Left lobe of liver (tissue), 2 donors: ENCODE data around the gene TBX15. TPM values are rescaled to one million over a fixed set of nuclear protein-coding genes. Genes with fewer than 3 reads are reported as not detected.

Experiments
- ATAC-seq: fragments of 200-7000 bp; cut with Tn5 transposase; one replicate; pipeline ENCODE4 v1.9.1; 2020; ENCODE audit warnings: mild to moderate bottlenecking, moderate library complexity
- DNase-seq: peaks from one replicate; pipeline ENCODE4 v3.0.0-alpha.2; 2020; ENCODE audit warnings: low spot score
- total RNA-seq: library from RNA; stranded (reverse); gene quantifications from one replicate; pipeline ENCODE4 v1.2.1, GENCODE V29; 2021
- donor health status: DM: no; HTN: no; CAD: no; lungs with moderate emphysema.
- donor health status: DM: no; HTN: yes; CAD: no.

Gene TBX15
- total RNA-seq, 1 donor from 2014 or later, result 15.0 TPM

DNA sequence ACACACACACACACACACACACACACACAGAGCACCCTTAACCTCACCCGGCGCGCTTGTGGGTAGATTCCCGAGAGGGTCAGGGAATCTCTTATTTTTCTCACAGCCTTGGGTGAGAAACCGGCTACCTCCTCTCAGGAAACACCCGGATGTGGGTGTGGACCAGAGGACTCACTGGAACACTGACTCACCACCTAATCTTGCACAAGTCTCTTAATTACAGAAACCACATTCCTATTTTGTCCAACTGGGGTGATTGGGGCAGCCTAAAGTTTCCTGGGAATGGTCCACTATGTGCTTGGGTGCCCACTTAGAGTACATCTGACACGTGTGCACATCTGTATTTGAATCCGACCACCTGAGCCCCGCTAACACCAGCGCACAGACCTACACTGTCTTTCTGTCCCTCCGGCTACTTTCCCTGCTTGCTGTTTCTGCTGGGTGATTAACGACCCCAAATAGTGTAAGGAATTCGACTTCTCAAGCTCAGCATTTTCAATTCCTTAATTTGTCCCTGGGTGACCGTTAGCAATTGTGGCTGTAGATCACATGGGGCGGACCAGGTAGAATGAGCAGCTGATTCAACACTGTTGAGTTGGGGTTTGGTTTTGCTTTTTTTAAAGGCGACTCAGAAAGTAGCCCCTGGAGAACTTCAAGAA, 14.0 kb upstream of the TBX15 start:
- no peak for ATAC-seq
- no peak for DNase-seq

DNA sequence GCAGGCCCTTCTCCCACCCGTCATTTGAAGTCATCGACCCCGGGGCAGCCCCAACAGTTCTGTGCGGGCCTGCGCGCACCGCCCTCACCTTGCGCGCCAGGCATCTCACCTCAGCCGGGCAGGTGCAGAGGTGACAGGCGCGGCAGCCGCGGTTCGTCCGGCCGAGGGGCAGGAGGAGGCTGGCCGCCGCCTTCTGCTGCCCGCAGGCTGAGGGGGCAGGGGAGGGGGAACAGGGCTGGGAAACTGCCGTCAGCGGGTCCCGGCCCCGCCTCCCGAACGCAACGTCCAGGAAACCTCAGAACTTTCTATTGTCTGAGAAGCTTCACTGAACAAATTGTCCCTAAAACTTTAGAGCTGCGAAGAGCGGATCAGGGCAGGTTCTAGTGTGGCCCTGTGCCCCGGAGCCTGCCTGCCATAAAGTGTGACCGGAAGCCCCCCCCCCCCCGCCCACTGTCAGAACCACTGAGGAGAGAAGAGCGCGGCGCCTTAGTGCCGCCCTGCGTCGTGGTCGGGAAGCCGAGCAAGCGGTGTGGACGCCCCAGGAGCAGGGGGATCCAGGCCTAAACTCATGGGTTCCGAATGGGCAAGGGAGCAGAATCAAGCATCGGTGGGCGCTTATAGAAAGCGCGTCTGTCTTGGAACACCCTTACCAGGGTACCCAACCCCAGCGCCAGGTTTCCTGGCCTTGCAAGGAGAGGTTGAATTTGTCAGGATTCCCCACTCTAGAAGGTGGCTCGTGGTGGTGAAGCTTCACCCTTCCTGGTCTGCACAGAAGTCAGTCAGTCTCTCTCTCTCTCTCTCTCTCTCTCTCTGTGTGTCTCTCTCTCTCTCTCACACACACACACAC, 13.3 kb upstream of the TBX15 start:
- ATAC-seq, result peak; percentile 21
- no peak for DNase-seq

DNA sequence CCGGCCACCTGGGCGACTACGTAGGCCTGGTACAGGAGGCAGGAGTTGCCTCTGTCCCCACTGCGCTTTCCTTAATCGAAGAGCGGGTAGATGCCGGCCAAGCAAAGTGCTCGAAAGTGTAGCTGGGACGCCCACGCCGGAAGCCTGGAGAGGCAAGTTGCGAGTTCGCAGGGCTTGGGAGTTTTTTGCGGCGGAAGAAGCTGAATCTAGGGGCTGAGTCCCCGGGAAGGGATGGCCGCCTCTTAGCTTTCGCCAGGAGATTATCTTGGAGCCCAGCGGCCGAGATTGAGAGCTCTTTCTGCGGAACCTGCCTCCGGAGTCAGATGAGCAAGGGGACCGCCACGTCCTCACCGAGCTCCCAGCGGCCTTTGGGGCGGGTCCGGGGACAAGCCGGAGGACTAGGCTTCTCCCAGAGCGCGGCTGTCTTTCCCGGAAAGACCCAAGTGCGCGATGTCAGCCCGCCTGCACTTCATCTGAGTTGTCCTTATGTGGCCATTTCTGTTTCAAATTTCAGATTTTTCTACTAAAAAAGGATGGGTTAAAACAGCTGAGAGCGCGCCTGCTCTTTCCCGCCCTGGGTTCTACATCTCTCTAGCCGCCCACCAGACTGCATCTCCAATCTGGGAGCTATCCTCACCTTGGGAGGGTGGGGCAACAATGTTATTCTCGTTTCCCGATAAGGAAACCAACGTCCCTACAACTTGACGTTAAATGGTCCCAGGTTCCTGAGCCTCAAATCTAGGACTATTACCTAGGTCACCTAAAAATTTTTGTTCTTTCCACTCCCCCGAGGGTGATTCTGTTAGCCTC, 12.4 kb upstream of the TBX15 start:
- no peak for DNase-seq
- no peak for ATAC-seq

DNA sequence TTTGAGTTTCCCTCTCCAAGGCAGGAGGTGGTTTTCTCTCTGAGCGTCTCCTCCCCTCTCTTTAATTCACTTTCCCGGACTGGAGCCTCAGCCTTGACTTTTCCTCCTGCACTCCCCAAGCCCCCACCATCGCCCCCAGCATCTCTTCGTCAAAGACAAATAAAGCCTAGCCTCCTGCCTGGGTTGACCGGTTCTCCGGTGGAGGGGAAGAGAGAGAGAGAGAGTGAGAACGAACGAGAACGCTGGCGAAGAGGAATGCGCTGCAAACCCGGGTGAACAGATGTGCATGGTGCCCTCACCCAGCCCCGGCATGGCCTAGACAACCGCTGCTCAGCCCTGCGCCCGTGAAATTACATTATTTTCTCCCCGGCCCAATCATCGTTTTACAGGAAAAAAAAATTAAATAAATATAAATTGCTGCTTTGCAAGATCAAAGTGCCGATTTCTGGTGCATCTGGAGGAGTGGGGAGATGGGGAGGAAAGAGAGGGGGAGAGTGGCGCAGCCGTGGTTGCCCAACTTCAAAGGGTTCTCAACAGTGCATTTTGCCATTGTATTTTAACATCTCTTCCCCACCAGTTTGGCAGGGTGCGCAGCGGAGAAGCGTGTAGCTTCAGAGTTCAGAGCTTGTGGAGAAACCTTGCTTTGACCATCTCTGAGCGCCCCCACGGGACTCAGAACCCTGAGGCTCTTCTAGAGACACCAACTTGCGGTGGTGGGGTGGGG, 11.4 kb upstream of the TBX15 start:
- DNase-seq (no peak), ATAC-seq (no peak)

DNA sequence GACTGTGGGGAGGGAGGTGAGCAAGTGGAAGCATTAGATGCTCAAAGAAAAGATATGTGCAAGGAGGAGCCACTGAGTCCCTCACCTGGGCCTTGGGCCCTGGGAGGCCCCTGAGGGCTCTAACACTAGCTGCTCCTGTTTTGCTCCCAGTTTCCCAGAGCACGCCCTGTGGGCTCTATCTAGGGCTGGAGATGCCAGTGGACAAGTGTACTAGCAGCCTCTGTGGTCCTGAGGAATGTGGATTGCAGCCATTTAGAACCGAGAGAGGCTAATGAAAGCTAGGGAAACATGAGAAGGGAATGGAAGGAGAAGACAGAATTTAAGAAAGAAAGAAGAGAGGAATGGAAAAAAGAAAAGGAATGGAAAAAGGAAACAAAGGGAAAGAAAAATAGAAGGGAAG, 10.0 kb upstream of the TBX15 start:
- DNase-seq (no peak), ATAC-seq (no peak)

DNA sequence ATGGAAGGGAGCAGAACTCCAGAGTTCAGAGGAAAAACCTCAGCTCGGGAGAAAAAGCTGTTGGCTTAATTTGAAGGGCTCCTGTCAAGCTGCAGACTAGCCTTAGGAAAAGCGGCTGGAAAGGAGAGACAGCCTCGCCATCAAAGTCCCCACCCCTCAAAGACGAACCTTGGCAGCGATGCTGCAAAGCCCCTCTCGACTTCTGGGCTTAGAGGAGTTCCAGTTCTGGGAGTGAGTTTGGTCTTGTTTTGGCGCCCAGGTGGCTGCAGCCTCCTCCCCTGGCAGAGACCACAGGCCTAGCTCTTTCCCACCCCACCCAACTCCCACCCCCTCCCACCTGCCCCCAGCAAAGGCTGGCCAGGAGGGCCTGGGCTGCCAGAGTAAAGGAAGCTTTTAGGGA, 9.1 kb upstream of the TBX15 start:
- DNase-seq, result no peak
- ATAC-seq, result no peak

DNA sequence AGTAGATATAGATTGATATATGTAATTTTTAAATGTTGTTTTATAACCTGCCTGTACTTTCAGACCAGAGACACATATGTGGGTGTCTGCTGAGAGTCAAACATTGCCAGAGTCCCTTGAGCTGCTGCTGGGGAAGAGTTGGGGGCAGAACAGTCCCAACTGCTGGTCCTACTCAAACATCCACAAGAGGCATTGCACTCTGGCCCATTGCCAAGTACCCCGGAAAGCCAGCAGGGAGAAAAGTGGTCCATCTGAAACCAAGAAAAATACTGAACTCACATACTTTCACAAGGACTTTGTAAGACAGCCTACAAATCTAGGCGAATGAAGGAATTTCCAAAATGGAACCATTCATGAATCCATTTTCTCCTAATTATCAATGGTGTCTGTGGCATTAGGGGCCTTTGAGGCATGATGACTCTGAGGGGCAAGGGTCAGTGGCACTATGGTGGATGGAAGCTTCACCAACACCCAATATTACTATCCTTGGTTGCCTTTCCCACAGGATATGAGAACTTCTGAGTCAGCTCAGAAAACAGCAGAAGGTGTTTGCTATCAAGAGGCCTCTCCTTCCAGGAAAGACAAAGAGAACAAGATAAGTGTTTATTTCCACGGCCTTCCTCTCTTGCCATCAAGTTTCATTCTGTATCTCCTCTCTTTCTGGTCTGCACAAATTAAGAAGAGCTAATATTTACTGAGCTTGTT, 7.3 kb upstream of the TBX15 start:
- DNase-seq (no peak), ATAC-seq (no peak)

DNA sequence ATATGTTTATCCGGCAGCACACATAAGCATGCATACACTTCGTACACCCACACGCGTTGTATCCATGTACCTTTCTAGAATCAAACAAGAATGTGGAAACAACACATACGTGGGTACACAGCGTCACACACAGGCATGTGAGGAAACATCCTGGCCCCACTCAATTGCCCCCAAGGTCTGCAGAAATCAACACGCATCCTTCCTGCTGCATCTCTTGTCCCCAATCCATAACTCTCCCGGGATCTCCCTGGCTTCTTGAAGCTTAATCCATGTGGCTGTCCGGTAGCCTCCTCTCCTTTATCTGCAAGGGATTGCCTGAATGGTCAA, 5.5 kb upstream of the TBX15 start:
- no peak for ATAC-seq

DNA sequence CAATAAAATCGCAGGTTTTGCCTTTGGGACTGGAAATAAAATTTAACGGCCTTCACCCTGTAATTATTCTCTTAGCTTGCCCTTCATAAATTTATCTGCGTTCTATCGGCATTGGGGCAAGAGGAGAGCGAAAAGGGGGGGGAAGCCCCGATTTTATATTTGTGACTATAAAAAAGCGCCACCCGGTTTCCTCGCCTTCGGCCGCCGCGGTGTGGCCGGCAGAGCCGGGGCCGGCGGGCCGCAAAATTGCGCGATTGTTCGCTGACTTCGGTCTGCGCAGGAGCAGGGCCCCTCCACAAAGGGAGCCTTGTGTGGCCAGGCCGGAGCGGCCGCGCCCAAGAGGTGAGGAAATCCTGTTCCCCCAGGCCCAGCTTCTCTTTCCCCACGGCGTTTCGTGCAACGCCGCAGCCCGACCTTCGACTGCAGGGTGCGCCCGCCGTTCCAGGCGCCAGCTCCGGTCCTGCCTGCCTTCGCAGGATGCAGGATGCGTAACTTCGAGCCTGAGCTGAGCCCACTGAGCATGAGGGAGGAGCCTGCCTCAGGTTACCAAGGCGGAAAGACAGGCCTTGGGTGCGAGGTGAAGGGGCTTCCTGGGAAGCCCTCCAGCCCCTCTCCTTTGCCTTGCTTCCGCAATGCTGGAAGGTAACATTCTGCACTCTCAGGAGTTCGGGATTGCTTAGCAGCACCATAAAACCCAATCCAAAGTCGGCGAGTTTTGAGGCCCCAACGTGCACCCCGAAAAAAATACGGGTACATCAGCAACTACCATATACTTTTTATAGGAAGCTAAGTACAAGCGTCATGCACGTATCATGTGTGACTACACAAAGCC, 4.9 kb upstream of the TBX15 start:
- no peak for ATAC-seq
- DNase-seq, result no peak

More for the DNA sequence above, 5.5 kb upstream of the TBX15 start:
- no peak for DNase-seq

DNA sequence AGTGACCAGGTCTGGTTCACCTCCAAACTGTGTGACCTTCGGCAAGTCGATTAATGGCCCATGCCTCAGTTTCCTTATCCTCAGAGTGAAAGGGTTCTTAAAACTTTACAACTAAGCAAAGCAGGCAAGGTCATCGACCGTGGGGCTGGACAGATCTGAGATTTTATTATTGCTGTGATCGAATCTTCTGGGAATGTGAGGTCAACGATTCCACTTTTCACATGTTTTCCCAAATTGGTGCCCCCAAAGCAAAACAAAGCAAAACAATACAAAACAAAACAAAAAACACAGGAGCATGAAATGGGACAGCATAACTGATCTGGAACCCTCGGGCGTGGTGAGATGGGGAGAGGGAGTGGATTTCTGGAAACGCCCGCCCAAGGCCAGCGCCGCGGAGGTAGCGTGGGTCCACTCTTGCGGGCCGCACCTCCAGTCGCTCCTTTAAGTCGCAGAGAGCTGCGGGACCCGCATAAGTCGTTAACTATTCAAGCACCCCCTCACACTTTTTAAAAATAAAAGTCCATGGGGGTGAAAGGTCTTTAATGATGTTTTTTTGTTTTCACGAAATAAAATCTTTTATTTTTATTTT, 4.2 kb upstream of the TBX15 start:
- ATAC-seq, result no peak
- no peak for DNase-seq

DNA sequence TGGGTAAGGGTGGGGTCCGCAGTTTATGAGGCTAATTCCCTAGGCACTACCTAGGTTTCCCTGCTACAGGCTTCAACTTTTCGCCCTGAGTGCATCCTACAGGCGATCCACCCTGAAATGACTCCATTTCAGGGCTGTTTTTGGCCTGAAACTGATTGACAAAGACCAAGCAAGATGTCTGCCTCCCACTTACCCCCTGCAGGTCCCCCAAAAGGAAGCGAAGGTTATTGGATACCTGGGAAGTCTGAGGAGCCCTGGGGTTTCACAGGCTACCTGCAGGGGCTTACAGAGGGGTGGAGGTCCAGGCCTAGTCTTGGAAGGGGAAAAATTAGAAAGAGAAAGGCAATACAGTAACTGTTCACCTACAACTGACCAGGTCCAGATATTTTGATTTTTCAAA, 3.3 kb upstream of the TBX15 start:
- DNase-seq (no peak), ATAC-seq (no peak)

DNA sequence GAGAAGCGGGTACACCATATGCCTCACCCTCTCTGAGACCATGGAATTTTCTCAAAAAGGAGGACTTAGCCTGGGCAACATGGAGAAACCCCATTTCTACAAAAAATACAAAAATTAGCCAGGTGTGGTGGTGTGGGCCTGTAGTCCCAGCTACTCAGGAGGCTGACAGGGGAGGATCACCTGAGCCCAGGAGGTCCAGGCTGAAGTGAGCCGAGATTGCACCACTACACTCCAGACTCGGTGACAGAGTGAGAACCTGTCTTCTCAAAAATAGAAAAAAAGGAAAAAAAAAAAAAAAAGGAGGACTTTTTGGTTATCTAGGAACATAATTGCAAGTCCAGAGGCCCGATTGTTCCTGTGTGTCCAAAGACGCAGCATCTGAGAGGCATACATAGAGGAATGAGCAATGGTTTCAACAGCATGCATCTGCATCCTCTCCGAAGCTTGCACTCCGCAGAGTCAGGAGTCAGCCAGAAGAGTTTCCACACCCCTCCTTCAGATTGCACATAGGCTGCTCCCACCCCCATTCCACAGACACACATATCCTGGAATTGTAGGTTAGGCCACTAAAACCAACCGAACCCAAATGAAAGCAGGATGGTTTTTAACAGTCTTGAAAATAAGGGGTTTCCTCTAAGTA, 2.5 kb upstream of the TBX15 start:
- DNase-seq (no peak), ATAC-seq (no peak)

DNA sequence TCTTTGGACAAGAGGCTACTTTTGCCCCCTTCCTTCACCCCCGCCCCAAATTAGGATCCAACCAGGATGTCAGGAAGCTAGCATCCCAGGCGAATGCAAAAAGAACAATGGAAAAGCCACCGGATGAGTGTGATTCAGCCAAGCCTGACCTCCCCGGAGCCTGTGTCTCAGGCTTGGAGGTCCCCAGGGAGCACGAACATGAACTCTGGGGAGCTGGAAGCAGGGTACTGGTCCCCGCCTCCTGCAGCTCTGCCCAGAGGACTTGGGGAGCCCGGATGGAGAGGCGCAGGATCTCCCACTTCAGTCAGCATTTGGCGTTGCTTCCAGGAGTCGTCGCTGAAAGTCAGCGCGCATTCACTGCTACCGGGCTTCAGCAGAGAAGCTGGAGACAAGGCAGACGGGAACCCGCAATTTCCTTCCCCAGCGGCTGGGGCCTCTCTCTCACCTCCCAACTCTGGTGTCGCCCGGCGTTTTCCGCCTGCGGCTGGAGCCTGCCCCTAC, 1.8 kb upstream of the TBX15 start:
- no peak for DNase-seq
- no peak for ATAC-seq

DNA sequence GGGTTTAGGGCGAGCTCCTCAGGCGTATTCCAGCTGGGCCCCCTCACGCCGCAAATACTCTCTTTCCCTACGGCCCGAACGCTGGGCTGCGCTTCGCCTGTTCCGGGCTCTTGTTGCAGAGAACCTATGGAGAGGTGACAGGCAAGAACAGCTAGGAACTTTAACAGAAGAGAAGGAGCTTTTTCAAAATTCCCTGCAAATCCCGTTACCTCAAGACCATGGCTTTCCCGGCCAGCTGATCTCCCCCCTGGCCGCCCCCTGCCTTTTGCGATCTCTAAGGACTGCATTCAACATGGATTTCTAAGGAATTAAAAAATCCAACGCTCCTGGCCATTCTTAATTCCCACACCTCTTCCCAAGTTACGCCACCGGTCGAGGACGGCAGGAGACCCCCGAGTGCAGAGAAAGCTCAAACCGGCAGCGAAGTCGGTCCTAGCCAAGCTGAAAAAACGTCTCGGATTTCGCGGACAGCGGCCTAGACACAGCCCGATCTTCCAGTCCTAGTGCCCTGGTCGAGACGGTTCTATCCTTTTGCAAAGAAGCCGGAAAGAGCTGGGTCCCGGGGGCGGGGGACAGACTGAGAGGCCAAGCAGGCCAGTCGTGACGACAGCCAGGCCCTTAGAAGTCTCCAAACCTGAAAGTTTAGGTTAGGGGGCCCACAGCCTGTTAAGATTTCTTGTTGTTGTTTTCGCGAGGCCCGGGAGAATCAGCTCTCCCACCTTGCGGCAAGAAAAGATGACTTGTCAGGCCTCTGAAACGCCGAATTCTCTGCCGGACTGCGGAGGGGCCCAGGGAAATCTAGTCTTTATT, 1.1 kb upstream of the TBX15 start:
- DNase-seq (no peak), ATAC-seq (no peak)

DNA sequence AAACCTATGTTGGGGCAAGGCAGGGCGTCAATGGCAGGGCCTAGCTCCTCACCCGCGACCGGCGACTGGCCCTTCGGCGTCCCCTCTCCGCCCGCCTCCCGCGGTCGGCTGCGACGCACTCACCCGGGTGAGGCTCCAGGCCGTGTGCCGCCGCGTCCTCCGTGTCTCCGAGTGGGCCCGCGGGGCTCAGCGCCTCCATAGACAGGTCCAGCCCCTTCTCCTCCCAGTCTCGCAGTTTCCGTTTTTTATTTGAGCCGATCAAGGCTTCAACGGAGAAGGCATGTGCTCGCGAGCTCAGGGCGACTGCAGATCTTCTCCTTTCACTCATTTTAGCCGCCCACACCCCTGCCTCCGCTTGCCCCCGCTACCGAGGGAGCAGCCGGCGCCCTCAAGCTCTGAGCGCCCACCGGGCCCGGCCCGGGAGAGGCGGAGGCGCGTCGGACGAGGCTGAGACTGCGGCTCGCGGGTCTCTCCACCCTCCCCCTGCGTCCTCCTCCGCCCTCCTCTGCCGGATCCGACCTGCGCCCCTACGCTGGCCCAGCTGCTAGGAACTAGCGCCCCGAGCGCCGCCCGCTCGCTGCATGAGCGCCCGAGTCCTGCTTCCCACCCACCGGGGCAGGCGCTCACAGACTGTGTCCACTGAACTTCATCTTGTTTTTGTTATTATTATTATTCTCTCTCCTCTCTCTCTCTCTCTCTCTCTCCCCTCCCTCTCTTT, 516 bp downstream of the TBX15 start:
- ATAC-seq (peak; percentile 28), DNase-seq (no peak)

DNA sequence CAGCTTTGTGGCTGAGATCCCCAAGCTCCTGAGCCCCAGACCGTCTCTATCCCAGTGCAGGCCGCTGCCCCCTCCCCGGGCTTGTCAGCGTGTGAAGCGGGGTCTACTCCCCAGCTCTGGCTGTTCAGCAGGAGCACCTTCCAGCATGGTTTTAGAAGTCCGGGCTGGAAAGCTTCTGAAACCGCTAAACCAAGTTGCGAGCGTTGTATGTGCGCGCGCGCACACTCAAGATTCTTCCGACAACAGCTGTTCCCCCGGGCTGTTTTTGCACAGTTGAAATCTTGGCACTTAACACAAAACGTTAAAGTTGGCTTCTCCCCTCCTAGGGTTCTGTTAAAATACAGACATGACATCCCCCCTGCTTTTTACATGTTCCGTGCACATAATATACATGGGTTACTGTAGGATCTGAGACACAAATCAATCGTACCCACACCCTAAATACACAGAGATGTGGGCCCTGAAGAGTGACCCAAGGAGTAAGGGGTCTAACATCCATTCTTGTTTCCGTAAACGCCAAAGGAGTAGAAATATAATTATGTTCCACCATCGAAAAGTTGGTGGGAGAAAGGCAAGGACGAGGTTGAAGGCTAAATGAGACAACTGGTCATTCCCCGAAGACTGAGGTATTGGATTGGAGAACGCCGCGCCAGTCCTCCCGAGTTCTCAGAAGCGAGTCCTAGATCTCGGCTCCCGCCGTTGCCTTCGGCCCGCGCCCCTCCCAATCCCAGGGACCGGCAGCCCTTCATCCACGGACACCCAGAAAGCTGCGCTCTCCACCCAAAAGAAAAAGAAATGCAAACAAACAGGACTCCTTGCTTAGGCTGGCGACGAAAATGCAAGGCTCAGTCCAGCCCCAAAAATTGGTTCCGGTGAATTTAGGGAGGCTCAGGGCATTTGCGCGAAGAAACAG, 1.3 kb downstream of the TBX15 start:
- DNase-seq (no peak), ATAC-seq (no peak)
